HG02885 (cell line): ENCODE data around the gene KCNJ18.
"Not testable (repeated sequence)": the region's sequence is repeated elsewhere in the genome, so short reads cannot be mapped to it uniquely, and the experiment has no call there.

ENCODE experiments used
- ATAC-seq: cut with Tn5 transposase; IDR thresholded peaks from one replicate; pipeline ENCODE4 v1.9.1; 2021; ENCODE audit warnings: mild to moderate bottlenecking; ENCODE audit not compliant: unreplicated experiment, poor library complexity

The KCNJ18 gene

DNA sequence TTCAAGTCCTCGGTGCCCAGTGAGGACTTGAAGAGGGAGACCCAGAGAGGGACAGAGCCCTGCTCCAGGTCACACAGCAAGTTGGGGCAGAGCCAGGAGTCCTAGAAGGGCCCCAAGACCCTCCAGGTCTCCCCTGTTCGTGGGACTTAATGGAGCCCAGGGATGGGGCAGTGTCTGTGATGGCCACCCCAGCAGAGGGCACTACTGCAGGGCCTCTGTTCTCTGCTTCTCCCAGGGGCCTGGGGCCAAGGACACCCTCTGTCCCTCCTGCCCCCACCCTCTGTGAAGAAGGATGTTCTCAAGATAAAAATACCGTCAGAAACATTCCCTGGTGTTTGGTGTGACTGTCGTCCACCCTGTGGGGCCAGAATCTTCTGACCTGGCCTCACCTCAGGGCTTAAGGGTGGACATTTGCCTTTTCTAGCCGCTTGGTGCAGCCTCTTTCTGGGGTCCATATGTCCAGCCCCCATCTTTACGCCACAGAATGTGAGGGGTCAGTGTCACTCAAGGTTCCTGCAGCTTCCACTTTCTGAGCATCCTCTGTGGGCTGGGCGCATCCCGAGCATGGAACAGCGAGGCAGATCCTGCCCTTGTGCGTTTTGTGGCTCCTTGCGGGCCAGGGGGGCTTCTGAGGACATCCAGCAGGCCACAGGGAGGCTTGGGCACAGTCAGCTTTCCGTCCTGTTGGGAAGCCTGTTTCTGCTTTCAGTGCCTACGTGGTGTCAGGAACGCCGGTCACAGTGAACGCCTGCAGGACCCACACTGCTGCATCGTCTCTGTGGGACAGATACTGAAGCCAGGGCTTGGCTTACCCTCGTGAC lies at the start of gene KCNJ18:
Gene KCNJ18 (plus strand): TSS at position 641 of the 821 bp plus-strand sequence. CDS start 10,264 bp downstream, outside the sequence.
- not testable (repeated sequence) for ATAC-seq

DNA sequence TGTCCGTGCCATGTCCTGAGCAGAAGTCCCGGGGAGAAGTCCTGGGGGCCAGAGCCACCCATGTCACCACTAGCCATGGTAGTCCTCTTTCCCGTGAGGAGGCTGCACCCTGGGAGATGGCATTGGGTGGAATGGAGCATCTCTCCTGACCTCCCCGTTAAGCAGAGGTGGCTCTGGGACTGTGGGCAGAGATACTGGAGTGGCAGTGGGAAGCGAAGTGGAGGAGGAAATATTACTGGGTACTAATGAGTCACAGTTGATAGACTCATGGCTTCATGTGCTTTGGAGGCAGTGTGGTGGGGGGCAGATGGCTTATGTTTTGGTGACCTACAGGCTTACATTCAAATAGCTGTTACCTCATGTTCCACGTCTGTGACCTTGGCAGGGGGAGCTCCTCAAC lies 44.2 kb upstream of the KCNJ18 start:
- not testable (repeated sequence) for ATAC-seq

DNA sequence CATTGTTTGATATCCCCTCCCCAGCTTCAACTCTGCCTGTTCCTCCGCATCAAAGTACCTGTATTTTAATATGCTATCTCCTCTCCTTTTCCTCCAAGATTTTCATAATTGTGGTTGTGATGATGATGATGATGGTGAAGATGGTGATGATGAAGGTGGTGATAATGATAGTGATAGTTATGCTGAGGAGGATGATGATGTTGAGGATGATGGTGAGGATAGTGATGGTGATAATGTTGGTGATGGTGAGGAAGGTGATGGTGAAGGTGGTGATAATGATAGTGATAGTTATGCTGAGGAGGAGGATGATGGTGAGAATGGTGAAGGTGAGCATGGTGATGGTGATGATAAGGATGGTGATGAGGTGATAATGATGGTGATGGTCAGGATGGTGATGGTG lies 42.3 kb upstream of the KCNJ18 start:
- not testable (repeated sequence) for ATAC-seq

DNA sequence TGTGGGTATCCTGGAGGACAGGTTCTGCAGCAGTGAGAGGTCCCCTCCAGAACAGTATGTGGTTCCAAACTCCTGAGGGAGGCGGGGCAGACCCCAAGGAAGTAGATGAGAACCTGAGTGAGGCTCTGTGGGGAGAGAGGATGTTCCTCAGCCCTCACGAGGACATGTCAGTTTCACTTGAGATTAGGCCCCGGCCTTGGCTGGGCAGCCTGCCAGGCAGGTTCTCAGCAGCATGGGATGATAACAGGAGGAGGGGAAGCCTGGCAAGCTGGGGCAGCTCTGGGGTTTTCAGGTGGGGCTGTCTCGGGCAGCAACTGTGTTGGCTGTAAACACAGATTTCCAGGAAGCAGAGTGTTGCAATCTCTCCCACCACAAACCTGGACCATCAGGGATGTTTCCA lies 40.3 kb upstream of the KCNJ18 start:
- ATAC-seq = not testable (repeated sequence)

DNA sequence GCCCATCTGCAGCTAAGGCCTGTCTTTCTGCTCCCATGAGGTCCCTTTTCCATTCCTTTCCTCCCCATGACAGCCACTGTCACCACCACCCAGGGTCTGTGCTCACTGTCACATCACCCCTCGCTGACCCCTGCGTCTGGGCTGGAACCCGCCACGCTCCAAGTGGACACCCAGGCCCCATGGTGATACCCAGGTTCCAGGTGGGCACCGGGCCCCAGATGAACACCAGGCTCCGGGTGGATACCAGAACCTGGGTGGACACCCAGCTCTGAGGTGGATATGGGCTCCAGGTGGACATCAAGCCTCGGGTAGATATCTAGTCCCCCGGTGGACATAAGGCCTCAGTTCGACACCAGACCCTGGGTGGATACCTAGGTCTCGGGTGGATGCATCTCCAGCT lies 39.1 kb upstream of the KCNJ18 start:
- ATAC-seq = not testable (repeated sequence)

DNA sequence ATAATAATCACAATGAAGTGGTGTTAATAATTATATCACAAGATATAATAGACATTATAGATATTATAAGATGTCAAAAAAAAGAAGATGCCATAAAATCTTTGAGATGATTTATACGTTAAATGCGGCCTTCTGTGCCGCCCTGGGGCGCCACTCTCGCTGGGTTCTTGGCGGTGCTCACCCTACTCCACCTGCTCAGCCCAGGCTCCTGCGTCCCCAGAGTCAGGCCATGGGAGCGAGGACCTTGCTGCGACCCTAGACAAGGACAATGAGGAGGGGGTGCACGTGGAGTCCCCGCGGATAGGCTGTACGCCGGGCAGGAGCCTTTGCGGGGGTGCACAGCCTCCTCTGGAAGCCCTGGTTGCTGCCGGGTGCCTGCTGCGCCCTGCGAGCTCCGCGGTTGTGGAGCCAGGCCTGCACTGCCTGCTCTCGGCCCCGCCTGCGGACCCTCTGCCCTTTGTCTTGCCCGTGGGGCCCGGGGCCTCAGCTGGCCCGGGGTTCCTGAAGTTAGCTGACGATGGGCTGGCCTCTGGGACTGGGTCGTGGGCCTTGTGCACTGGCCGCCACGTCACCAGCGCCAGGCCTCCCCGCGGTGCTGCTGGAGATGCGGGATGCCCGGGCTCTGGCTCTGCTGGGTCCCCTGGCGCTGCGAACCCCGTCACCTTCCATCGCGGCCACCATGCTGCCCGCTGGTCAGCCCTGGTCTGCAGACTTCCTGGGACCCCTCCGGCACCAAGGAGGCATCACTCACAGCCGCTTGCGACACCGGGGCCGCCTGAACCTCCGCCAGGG lies 35.6 kb upstream of the KCNJ18 start:
- not testable (repeated sequence) for ATAC-seq

DNA sequence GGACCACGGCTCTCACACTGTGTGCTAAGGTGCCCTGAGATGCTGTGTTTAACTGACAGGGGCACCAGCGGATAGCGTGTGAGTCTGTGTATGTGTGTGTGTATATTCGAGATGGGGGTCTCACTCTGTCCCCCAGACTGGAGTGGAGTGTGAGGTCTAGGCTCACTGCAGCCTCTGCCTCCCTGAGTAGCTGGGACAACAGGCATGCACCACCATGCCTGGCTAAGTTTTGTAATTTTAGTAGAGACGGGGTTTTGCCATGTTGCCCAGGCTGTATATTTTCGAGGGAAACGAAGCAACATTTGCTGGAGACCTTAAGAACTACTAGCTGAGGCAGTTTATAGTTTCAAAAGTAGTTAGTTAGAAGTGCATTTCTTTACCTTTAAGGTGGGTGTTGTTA lies 32.7 kb upstream of the KCNJ18 start:
- not testable (repeated sequence) for ATAC-seq

DNA sequence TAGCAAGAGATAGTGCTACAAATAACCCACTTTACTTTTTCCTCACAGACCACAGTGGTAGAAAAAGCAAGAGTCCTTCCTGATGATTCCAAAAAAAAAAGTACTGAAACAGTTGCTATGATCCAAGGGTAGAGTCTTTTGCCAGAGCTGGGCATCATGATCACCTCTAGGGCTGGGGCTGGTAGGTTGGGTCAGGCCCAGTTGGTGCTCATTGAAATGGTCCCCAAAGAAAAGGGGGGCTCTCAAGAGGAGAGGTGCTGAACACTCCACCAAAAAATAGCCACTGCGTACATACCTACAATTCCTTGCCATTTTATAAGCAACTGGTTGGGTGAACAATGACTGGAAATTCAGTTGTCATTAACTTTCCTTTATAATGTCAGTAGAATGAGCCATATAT lies 30.9 kb upstream of the KCNJ18 start:
- not testable (repeated sequence) for ATAC-seq

DNA sequence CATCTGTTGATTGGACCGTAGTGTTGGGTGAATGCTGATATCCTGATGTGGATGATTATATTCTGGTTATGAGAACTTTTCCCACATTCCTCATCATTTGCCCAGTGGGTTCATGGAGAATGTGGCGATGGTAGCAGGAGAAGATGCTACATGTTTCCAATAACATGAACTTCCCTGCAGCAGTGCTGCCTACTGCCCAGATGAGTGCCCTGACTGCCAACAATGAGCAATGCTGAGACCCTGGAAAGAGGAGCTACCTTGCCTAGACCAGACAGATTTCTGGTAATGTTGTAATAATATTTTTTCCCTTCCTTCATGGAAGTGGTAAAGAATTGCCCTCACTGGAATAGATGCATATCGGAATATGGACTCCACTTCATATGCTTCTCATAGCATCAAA lies 29.2 kb upstream of the KCNJ18 start:
- not testable (repeated sequence) for ATAC-seq

DNA sequence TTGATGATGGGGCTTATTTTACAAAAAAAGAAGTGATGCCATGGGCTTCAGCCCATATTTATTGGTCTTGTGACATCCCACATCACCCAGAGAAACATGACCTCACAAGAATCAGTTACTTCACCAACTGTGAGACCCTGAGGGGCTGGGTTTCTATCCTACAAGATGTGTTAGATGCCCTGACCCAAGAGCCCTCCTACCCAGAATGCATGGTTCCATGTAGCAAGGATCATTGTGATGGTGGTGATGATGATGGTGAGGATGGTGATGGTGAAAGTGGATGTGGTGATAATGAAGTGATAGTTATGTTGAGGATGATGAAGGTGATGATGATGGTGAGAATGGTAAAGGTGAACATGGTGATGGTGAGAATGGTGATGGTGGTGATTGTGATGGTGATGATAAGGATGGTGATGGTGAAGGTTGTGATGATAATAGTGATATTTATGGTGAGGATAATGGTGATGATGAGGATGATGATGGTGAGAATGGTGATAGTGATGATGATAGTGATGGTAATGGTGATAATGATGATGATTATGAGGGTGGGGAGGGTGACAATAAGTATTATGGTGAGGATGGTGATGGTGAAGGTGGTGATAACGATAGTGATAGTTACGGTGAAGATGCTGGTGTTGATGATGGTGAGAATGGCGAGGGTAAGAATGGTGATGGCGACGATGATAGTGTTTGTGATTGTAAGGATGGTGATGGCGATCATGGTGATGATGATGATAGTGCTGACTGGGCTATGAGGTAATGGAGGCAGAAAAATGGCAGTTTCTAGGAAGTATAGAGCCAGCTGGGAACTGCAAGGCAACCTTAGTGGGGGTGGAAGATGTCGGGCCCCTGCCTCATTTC lies 28.5 kb upstream of the KCNJ18 start:
- not testable (repeated sequence) for ATAC-seq

DNA sequence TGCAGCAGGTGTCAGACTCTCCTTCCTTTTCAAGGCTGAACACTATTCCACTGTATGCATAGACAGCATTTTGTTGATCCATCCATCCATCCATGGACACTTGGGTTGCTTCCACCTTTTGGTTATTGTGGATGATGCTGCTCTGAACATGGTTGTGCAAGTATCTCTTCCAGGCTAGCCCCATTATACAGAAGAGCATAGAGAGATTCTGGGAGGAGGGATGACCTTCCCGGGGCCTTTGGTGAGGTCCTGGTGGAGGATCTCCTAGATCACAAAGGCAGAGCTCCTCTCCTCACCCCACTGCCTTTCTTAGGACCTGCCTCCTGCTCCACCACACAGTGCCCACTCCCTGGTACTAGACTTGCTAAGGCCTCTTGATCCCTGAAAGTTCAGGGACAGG lies 27.2 kb upstream of the KCNJ18 start:
- ATAC-seq = not testable (repeated sequence)

DNA sequence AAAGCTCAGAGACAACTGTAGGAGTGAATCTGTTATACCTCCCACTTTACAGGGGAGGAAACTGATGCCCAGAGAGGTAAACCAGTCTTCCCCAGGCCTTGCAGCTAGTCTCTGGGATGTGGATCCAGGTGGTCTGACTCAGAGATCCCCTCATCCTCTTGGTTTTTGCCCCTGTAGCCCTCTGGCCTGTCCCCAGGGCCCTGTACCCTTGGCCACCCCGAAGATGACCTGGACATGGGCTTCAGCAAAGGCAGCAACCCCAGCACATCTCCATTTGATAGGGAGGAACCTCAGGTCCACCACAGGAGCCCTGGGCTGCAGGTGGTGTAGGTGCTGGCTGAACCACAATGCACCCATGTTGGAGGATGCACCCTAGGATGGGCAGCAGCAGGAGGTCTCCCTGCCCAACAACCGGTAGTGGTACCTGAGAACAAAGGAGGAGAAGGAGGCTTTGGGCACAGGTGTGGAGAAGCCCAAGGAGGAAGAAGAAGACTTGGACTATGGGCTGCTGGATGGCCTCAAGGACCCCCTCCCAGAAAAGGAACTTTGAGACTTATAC lies 26.3 kb upstream of the KCNJ18 start:
- ATAC-seq = not testable (repeated sequence)

DNA sequence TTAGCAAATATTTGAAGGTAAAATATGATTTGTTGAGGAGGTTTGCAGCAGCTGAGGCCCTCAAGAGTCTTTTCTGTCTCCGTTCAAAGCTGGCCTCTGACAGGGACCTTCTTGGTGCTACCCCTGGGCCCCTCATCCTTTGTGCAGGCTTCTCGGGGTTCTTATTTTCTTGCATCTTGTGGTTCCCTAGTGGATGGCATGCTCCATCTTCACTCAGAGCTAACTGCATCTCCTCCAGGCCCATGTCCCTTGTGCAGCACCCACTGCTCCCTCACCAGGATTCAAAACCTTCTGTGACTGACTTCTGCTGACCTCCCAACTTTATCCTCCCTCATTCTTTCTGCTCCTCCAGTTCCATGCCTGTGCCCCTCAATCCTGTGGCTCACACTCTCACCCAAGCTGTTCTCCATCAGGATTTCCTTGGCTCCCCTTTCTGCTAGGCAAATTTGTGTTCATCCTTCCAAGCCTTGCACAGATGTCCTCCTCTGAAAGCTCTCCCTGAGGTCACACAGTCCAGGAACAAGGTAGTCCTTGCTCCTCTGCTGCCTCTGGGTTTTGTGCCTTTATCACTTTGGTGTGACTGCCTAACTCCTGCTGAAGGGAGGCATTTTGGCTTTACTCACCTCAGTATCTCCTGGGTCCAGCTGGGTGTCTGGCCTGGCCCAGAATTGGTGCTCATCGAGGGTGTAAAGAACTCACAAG lies 25.5 kb upstream of the KCNJ18 start:
- ATAC-seq = not testable (repeated sequence)

DNA sequence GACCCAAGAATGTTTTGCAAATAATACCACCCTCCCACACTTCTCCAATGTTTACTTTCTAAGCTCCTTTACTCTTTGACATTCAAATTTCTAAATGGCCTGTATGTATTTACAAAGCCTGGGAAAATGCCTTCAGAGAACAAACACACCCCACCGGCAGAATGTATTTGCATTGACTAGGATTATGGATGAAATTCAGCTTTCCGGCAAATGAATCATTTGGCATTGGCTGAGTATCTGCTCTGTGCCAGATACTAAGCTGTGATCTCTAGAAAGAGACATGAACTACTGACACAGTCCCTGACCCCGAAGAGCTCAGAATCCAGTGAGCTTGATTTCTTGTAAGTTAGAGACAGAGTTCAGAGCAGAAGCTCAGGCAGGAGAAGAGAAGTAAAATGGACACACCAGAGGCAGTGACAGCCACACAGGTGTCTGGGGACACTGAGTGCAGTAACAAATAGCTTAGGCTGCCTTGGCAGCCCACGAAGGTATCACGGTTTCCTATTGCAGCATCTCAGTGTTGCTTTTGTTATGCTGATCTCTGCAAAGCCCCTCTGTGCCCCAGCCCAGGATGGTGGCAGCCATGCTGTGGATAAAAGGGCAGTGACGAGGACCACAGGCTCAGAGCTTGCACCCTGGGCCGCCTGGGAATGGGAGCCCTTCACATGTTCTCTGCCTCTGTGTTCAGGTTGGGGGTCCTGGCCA lies 24.8 kb upstream of the KCNJ18 start:
- not testable (repeated sequence) for ATAC-seq

DNA sequence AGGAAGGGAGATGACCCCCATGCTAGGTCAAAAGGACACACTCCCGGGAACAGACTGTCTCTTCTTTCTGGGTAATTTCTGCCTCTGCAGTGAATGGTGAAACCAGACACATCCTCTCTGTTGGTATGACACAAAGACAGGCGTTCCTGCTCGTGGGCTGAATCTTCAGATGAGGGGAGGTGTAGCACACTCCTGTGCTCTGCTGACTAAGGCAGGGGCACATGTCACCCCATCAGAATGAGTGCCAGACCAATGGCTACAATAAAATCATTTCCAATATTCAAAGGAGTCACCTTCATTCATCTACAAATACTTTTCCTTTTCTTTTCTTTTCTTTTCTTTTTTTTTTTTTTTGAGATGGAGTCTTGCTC lies 24.2 kb upstream of the KCNJ18 start:
- not testable (repeated sequence) for ATAC-seq

DNA sequence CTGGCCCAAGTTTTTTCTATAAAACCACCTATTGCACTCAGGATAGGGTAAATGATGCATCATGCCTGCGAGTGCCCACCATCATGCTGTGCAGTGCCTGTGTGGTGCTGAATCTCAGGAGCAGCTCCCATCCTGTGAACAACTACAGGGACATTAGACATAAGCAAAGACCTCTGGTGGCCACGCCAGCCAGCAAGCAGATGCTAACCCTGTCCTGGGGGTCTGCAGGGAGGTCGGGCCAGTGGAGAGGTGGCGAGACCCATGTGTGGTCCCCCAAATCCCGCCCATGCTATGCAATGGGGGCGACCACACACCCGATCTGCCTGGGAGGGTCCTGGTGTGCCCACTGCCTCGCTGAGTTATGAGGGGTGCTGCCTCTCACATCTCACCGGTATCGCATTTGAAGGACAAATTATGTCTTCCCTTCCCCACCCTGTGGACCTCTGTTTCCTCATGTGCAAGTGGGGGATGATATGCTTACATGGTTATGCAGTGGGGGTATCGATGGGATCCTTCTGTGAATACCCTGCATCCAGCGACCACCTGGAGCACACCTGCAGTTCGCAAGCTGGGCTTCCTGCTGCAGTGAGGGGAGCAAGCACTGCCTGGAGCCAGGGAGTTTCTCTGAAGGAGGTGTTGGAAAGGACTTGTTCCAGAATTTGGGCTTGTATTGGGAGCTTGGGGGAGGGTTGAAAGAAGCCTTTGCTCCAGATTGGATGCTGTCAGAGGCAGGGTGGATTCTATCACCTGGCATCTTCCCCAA lies 23.4 kb upstream of the KCNJ18 start:
- not testable (repeated sequence) for ATAC-seq

DNA sequence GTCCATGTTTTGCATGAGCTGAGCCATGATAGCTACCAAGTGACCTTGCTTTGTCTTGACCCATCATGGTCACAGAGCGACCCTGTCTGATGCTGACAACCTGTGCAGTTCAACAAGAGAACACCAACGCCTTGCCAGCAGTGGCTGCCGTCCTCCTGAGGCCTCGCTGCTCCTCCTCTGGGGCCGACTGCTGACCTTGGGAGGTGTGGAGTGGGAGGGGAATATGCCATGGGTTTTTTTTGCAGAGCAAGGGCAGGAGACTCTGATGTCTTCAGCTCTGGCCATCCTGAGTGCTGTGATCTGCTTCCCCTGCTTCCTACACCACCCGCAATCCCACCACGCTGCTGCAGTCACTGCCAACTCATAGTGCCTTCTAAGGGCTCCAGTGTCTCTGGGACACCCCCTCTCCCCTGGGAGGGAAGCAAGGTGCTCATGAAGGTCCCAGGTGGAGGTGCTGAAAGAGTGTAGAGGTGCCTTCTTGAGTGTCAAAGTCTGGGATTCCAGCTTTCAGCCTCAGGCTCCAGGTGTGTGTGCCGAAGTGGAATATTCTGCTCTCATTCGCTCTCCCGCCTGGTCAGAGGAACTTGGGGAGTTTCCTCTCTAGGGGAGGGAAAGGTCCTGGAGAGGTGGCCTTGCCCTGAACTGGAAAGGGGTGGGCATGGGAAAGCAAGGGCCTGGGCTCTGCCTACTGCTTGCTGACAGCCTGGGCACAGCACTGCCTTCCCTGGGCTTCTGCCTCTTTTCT lies 22.5 kb upstream of the KCNJ18 start:
- not testable (repeated sequence) for ATAC-seq
